Measurements from ENCODE around the gene ZNF474.

ZNF474 gene

DNA sequence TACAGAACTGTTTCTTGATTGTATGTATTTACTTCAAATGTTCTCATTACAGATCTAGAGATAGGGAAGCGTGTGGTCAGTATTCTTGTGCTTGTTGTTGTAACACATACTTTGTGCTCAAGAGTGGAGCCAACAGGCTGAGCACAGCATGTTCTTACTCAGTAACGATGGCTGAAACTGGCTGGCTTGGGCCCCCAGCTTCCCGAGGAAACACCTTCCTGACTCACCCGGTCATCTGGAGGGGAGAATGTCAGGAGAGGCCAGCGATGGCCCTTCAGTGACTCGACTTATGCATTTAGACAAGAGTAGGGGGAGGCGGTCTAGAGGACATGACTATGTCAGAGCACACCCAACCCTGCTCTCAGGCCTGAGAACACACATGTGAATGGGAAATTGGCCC, 25.6 kb downstream of the ZNF474 start:
- DNase-seq, result no peak

DNA sequence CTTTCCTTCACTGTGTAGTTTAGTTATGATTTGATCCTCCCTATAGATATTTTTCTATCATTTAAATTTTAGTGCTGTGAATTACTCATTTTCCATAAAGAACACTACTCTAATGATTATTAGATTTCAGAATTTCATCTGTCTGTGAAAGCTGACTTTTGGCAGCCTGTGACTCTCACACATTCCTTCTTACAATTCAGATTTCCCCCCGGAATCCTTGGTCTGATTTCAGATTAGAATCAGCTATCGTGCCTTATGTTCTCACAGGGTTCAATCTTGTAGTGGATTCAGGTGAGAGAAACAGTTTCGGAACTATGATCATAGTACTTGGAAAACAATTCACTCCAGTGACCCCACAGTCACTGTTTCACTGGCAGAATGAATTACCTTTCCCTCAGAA, 26.2 kb downstream of the ZNF474 start:
- no peak for DNase-seq

DNA sequence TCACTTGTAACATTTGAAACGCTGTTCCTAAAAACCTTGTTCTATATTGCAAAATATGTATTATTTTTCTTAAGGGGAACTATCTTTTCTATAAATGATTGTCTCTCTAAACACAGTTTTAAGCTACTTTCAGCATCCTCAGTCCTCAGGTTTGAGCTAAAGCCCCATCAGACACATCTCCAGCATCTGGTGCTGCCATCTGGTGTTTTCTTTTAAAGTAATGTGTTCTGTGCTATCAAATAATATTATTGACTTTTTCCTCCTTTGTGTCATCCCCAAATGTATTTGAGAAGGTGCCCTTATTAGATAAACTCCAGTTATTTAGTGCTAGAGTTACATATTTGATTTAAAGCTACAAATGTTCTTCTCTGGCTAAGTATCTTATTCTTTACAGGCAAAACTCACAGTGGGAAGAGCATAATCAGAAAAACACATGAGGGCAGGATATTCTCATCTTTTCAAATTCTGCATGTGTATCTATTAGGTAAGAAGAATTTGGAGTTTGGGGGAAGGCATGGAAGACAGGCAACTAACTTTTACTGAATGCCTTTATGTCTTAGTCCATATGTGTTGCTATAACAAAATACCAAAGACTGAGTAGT, 27.5 kb downstream of the ZNF474 start:
- DNase-seq, result peak; percentile 45 to 78

DNA sequence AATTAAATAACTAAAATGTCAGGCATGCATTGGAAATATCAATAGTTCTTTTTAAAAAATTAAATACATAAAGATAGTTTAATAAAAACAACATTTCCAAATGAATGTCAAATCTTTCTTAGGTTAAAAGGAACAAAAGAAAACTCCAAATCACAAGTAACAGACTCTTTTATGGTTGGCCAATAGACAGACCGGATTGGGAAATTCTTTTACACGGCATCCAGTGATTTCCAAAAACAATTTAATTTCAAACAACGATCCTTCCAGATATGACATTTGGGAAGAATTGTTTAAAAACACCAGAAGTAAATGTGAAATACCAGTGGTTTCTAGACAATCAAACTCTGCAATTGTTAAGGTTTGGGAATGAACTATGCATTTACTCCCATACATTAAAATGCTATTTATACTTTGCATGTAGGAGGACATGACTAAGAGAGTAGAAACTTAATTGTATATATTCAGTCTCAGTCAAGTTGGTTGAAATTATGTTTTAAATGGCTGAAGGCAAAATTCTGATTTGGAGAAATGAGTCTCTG, 32.8 kb downstream of the ZNF474 start:
- DNase-seq, result no peak

DNA sequence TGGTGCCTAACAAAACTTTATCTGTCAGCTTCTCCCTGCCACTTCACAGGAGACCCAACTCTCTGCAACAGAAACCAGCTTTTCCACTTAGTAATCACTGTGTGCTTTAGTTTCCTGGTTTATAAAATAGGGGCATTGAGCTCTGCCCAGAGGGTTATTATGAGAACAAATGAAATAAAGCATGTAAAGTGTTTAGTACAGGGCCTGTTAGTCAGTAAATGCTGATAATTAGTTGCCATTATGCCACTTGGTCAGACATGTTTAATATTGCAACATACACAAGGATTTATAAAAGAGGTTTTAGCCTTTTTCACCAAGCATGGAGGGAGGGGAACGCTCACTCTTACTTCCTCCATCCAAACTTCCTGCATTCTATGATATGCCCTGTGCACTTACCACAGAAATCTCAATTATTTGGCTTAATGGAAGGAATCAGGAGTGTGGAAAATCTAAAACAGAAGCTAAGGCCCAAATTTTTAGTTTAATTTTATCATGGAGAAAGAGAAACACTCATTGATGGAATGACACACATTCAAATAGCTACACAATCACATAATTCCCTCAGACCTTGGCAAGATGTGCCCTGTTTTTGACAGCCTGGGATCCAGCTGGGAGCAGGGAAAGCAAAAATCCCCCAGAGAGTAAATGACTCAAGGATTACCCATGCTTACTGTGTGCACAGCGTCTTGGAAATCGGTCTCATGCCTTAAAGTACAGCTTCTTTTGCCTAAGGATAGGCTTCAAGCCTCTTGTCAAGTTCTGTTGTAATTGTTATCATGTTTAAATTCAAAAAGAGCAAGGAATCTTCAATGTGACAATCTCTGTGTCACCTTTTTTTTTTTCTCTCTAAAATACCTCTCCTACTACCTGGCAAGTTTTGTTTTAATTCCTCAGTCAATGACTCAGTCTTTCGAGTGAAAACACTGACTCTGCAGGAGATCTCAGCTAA, 34.0 kb downstream of the ZNF474 start:
- DNase-seq, result peak; percentile 17 to 34

DNA sequence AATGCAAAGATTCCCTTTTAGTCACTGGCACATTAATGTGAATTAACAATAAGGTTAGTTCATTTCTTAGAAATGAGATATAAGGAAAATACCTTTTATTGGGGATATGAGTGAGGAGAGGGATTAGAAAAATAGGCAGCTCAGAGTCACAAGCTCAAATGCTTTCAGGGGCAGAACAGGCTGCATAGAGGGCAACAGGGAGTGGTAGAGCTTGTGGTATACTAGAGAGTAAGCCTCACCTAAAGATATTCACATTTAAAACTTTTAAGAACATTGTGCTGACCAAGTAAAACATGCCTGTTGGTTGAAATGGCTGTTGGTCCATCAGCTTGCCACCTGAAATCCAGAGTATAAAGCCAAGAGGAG, 34.7 kb downstream of the ZNF474 start:
- DNase-seq, result no peak

DNA sequence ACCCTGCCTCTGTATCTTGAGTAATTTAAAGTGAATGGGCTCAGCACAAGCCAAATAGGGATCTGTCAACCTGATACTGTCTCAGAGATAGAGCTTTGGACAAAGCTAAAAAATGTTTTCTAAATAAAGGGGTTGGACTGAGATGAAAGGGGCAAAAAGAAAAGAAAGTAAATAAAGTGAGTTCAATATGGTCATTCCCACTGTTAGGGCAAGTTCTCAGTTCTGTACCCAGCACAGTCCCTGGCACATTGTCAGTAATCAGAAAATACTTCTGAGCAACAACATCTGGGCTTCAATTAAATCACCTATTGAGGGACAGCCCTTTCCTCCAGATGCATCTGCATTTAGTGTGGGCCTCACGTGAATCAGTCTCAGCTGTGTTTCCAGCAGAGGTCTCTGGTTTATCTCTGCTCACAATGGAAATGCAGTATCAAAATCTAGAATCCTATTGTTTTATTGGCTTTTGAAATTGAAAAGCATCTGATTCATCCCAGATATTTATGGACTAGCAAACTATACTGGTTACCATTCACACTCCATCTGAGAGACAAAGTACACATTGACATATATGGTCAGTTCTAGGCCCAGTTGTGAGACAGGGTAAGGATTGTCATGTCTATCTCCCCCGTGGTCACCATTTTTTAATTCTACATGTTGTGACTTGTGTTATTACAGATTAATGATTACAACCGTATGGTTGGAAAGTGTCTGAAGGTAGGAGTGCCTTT, 35.6 kb downstream of the ZNF474 start:
- DNase-seq, result no peak

DNA sequence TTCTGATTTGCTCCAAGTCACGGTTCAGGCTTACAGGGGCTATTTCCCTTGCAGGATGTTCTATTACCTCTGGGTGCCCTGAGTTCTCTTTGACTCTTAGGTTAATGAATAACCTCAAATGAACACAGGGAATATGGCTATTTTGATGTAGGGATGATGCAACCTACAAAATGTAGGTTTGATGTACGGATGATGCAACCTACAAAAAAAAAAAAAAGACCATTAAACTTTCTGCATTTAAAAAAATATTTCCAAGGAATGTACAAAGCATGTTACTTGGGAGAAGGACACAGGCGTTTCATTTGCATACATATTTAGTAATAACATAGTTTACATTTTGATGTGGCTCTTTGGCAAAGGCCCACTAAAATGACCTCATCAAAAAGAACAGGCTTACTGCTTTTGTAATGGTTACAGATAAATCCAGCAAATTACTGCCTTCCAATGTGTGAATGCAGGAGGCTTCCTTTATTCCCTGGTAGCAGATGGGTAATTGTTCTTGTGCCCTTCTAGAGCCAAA, 36.3 kb downstream of the ZNF474 start:
- no peak for DNase-seq

DNA sequence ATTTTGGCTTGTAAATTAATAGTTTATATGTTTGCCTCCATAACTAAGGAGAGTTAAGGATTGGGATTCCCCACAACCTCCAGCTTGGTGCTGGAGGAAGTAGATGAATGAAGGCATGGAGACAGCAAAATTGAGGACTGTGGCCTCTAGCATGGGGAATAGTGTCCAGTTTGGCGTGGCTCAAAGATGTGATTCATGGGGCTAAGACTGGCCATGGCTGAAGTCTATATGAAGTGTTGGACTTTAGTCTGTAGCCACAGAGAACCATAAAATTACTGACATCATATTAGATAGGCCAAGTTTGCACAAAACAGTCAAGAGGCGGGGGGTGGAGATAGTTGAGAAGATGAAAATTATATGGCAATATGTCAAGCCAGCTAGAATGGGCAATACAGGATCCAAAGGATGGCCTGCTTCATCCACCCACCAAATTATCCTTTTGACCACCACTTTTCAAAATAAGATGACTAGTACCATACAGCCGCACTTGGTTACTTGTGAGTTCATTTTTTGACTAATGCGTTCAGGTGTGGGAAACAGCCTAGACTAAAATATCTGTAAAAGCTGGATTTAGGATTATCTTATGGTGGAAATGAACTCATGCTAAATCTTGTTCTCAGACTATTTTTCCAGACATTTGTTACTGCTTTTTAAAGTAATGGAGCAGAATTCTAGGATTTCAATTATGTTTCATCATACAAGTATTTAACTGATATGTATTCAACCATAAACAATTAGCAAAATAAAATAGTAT, 40.2 kb downstream of the ZNF474 start:
- no peak for DNase-seq

DNA sequence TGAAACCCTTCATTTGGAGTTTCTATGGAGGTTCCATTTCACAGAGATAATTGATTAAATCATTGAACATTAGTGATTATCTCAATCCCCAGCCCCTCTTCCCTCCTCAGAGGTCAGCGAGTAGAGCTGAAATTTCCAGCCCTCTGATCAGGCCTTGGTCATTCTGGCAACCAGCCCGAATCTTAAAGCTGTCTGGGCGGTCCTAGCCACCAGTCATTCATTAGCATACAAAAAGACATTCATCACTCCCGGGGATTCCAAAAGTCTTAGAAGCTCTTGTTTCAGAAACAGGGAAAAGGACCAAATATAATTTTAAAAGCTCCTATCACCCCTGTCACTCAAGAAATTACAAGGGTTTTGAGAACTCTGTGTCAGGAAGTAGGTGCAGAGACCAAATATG, 41.3 kb downstream of the ZNF474 start:
- no peak for DNase-seq

DNA sequence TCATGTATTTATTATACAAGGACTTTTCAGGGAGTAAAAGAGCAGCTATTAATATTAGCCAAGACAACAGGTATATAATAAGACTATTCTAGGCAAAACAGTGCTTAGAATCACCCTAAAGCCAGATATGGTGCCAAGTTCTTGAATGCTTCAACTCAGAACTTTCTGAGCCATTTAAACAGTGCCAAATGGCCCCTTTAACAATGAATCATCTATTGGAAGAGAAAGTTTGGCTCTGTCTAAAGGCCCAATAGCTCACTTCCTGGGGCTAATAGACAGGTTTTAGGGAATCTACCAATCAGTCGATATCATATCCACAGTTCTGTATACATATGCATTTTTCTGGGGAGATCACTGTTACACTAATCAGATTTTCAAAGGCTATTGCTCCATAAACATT, 42.9 kb downstream of the ZNF474 start:
- no peak for DNase-seq

DNA sequence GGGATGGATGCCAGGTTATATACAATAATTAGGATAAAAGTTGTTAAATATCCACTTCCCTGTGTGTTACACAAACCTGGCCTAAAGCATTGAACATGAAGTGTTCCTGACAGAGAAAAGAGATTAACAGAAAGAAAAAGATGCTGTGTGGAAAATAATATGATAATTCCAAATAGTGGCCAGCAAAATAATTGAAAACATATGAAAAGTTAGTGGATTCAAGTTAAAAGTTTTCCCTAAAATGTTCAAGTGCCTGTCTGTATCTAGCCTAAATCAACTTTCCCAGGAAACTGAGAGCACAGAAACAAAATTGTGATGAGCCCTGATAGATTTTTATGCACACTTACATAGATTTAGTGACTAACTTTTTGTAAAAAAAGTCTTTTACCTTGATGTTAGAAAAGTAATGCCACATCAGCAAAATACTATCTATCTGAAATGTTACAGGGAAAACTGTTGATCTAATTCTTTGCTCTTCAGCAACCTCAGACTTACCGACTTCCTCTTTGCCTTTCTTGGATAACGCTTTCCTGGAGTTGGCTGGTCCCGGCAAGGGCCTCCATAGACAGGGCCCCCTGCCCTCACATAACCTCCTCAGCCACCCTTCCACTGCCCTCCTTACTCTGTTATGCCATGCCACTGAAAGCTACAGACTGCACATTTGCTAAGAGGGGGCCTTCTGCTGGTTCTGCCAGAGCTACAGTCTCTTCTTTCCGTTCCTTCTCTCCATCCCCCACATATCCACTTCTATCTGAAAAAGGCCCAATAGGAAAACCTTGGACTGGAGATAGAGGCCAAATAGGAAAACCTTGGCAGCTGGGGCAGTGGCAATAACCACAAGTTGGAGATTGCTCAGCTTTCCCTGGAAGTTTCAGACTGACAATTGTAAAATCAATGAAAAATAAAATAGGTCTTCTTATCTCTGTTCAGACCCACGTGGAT, 44.4 kb downstream of the ZNF474 start:
- no peak for DNase-seq

DNA sequence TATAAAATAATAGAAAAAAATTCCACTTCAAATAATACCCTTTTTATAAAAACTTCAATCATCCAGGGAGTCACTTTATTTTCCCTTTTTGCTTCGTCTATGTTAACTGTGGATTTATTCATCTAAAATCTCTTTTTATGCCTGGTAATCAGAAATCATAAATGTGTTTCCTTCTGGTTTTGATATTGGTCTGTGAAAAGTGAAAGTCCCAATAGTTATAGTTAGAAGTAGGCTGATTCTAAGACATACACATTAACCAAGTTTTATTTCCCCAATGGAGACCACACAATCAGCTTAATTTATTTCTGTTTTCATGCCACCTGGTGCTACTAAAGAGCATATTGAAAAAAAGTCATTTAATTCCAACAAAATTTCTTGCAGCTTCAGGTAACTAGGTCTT, 45.7 kb downstream of the ZNF474 start:
- no peak for DNase-seq

DNA sequence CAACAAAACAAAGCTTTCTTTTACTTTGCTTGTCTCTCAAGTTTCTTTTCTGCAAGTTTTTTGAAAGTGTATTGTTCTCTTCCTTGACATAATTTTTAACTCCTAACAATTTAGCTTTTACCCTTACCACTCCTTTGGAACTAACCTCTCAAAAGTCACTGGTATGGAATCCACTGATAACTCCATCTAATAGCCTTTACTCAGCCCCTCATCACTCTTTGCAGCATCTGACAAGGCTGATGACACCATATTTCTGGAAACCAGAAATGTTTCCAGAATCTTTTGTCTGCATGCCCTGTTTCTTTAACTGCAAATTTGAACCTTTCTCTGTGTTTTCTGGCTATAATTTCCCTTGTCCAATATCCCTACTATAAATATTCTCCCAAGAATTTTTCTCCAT, 46.5 kb downstream of the ZNF474 start:
- DNase-seq, result no peak

DNA sequence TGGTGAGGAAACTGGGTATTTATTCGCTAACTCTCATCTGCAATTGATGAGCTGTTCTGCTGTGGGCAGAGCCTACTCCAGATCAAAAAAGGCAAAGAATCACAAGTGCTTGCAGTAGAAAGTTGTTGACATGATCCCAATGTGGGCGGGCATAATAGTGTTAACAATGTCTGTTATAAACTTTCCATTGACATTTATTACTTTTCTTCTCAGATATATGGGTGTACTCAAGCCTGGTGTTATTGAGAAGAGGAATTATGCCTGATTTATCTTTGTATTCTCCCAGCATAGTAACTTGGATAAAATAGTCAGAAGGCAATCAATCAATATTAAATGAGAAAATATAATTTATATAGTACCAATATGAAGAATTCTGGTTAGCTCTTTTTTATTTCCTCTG, 47.8 kb downstream of the ZNF474 start:
- no peak for DNase-seq

DNA sequence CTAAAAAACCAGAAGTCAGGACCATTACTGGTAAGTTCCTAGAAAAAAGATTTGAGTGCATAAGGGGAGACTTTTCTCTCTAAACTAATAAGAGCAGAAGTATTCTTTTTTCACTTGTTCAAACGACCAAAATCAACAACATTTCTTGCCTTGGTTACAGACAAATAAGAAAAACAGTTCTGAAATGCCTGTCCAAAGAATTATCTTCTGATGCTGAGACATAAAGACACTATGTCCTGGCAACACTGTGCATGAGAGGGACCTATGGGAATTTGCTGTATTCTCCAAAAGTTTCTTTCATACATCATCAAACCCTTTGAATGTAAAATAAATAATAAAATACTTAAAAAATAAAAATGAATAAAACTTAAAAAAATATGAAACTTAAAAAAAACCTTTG, 50.4 kb downstream of the ZNF474 start:
- no peak for DNase-seq

DNA sequence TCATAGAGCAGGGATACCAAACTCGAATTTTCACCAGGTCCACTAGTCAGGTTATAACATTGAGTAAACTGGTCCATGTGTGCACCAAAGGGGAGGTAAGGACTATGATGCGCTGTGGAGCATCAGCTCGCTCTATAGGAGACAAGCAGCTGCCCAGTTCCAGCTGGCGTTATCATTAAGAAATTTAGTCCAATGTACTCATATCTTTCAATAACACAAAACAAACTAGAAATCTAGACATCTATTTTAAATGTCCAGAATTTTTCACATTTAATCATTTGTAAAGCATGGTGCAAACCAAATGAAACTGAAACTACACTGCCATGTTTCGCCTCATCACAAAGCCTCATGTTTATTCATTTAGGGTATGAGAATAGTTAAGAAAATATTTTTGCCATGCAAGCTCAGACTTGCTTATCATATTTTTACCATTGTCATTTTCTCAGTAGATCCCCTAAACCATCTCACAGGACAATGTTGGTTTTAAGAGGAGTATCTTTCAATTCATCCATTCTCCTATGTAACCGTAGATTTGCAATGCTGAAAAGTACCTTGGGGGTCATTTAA, 50.9 kb downstream of the ZNF474 start:
- no peak for DNase-seq

DNA sequence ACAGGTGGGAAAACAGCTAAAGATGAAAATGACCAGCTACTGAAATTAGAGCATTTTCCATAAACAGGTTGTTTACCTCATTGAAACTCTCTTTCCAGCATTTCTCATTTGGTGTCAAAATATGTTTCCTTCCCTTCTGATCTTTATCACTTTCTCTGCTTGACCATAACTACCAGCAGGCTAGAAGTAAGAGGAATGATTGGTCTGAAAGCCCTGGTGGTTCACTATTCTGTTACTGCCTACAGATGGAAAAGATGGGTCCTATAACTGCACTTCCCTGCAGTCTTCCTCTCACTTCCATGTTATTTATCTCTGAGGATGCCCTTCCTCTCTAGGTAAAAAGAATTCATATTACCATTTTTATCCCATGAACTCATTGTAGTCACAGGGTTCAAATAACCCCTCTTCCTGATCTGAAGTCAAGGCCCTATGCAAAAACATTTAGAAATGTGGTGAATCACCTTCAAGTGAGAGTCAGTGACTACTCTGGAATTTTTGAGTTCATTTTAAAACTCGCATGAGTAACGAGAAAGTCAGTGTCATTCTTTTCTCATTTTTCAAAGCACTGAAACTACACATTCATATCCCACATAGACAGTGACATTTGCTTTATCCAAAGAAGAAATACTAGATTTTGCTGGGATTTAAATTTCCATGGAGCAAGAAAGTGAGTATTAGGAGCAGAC, 51.7 kb downstream of the ZNF474 start:
- DNase-seq, result no peak

DNA sequence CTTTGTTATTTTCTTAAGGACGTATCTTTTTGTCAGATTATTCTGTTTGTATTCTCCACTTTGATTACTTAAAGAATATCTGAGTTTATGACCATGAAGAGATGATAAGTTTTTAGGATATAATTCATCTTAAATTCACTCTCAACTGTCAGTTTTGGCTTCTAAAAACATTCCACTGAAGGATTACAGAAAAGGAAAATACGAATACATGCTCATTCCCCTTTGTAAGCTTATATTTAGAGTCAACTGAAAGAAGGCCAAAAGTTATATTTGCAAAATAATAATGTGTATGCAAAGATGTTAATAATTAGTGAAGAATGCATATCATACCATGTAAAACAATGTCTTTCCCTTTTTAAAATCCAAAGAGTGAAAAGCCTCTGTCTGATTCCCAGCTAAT, 52.5 kb downstream of the ZNF474 start:
- DNase-seq, result no peak

DNA sequence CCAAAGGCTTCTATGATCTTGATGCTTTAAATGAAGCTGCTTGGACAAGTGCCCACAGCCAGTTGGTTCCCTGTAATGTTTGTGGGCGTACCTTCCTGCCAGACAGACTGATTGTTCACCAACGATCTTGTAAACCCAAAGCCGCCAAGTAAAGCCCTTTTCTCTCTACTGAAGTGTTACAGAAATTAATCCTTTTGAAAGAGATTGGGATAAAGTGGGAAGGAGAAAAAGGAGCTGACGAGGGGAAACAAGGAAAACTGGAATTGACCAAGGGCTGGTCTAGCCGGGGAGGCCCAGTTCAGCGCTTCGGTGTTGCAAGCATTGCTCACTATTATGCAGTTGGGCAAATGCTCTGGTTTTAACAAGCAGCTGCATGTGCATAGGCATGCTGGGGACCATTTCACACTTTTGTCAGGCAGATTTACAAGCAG, 53.2 kb downstream of the ZNF474 start:
- peak in 1 of 2 experiments; percentile 46 for DNase-seq
